B cell (primary cell): ENCODE data around the gene TNFSF8.

Experiments
- EZH2 ChIP-seq: IDR thresholded peaks from 2 replicates; pipeline ENCODE4 v1.6.1; 2012; ENCODE audit warnings: borderline replicate concordance, low read depth, mild to moderate bottlenecking, moderate library complexity, low read length; ENCODE audit not compliant: insufficient read depth, poor library complexity, severe bottlenecking
- TF ChIP-seq, protein P1 (sequence below): fragments of 200-600 bp; IDR thresholded peaks from one replicate; pipeline ENCODE4 v1.8.0; 2022; ENCODE audit warnings: antibody characterized with exemption, mild to moderate bottlenecking

DNA sequence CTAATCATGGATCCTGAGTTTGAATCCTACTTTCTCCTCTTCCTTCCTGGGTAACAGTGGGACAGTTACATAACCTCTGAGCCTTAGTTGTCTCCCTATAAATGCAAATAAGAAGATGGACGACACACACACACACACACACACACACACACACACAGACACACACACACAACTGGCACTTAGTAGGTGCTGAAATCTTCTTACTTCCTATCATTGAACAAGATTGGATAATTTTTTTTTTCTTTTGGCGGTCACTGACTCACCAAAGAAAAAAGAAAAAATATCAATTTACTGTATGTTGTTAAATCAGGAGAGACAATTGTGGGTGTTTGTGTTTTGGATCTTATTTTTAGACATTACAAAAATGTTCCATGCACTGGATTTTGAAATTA is 28.4 kb upstream of the TNFSF8 start:
- TF ChIP-seq, protein P1, sequence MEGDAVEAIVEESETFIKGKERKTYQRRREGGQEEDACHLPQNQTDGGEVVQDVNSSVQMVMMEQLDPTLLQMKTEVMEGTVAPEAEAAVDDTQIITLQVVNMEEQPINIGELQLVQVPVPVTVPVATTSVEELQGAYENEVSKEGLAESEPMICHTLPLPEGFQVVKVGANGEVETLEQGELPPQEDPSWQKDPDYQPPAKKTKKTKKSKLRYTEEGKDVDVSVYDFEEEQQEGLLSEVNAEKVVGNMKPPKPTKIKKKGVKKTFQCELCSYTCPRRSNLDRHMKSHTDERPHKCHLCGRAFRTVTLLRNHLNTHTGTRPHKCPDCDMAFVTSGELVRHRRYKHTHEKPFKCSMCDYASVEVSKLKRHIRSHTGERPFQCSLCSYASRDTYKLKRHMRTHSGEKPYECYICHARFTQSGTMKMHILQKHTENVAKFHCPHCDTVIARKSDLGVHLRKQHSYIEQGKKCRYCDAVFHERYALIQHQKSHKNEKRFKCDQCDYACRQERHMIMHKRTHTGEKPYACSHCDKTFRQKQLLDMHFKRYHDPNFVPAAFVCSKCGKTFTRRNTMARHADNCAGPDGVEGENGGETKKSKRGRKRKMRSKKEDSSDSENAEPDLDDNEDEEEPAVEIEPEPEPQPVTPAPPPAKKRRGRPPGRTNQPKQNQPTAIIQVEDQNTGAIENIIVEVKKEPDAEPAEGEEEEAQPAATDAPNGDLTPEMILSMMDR = no peak
- no peak for TF ChIP-seq EZH2
